Heart left ventricle (tissue), 16 donors: ENCODE measurements around the gene DOCK1. TPM values are rescaled to one million over a fixed set of nuclear protein-coding genes. Genes with fewer than 3 reads are reported as not detected.

ENCODE experiments used
- ATAC-seq, 4 donors: fragments of 200-7000 bp; cut with Tn5 transposase; one replicate each; pipeline ENCODE4 v1.9.1; 2020 to 2022; ENCODE audit warnings: moderate library complexity in 4 of 4, mild to moderate bottlenecking in 3 of 4, moderate number of reproducible peaks in 1 of 4
- DNase-seq, 5 donors: peaks; one replicate each; pipeline ENCODE4 v3.0.0-alpha.2; 2020
- H3K27ac ChIP-seq, 12 donors: fragments of 200-600 bp; sonication (generic) in 4 of 12; one replicate each; pipeline versions ENCODE4 v1.5.0 to v1.8.0; 2016 to 2022; ENCODE audit warnings: mild to moderate bottlenecking in 2 of 12
- H3K27me3 ChIP-seq, 9 donors: fragments of 200-600 bp; sonication (generic) in 2 of 9; one replicate each; pipeline versions ENCODE4 v1.5.1 to v1.8.0; 2016 to 2022; ENCODE audit warnings: mild to moderate bottlenecking in 3 of 9
- H3K36me3 ChIP-seq, 9 donors: fragments of 200-600 bp; sonication (generic) in 2 of 9; one replicate each; pipeline versions ENCODE4 v1.5.0 to v1.8.0; 2018 to 2022; ENCODE audit warnings: mild to moderate bottlenecking in 2 of 9
- H3K4me1 ChIP-seq, 12 donors: fragments of 200-600 bp; sonication (generic) in 4 of 12; one replicate each; pipeline versions ENCODE4 v1.5.0 to v1.8.0; 2016 to 2022; ENCODE audit warnings: mild to moderate bottlenecking in 3 of 12
- H3K4me3 ChIP-seq, 12 donors: fragments of 200-600 bp; sonication (generic) in 4 of 12; one replicate each; pipeline versions ENCODE4 v1.5.0 to v1.8.0; 2017 to 2022; ENCODE audit warnings: mild to moderate bottlenecking in 9 of 12, moderate library complexity in 4 of 12
- H3K9me3 ChIP-seq, 12 donors: fragments of 200-600 bp; sonication (generic) in 4 of 12; one replicate each; pipeline versions ENCODE4 v1.5.0 to v1.8.0; 2016 to 2022; ENCODE audit warnings: mild to moderate bottlenecking in 1 of 12
- CTCF ChIP-seq, 12 donors: fragments of 200-600 bp; sonication (generic) in 4 of 12; IDR thresholded peaks; one replicate each; pipeline versions ENCODE4 v1.5.0 to v1.8.0; 2018 to 2022; ENCODE audit warnings: antibody characterized with exemption in 12 of 12, mild to moderate bottlenecking in 5 of 12
- POLR2A ChIP-seq, 2 donors: fragments of 450-650 bp; IDR thresholded peaks; one replicate each; pipeline ENCODE4 v1.6.1; 2017; ENCODE audit warnings: antibody characterized with exemption in 2 of 2, mild to moderate bottlenecking in 2 of 2, moderate library complexity in 2 of 2
- whole genome bisulfite sequencing, 4 donors: extraction: QIAGEN DNeasy Blood & Tissue Kit in 2 of 4; methylation state at CpG; one replicate each; pipeline versions ENCODE4 v1.1.5 to v1.1.7; 2013 to 2018; 5-methylcytosine and 5-hydroxymethylcytosine counted together
- intact Hi-C, 10 donors: fragments of 100-400 bp; cut with DNase I; formaldehyde crosslinking; loops; one replicate each; pipeline versions ENCODE4 v1.11.1 to v1.14.2; 2022
- polyA plus RNA-seq, 2 donors: library from polyadenylated mRNA; stranded (reverse); fragments of 200-250 nt; gene quantifications; one replicate each; pipeline ENCODE4 v1.2.3, GENCODE V29; 2013
- total RNA-seq, 9 donors: library from RNA; depleted of rRNA in 2 of 9; stranded (reverse); fragments of >200 nt in 2 of 9; fragmentation: NEBNext Ultra II Directional in 3 of 9; extraction: Animal tissue kit (Norgen Biotek cat#: 25700) in 3 of 9; gene quantifications; one replicate each; pipeline versions ENCODE4 v1.1.0 to v1.2.4, GENCODE V29; 2016 to 2023
- donor health status: ischemic (EF 13 %, LVEDD 7.1; RV severe dilation, severe dysfunction).
- donor health status: healthy with polysubstance abuse.
- donor health status: DM: no; HTN: yes; CAD: no.
- donor health status: DM: no; HTN: no; CAD: no.
- donor health status: ischemic (EF 25% LVEDD 6.9; RV normal size, moderate dysfunction).
- donor health status: ischemic (EF 25% LVEDD 5.7; RV mildly dilated, moderate dysfunction).
- donor health status: healthy.
- donor health status: DM: yes; HTN: yes; CAD: no.
- donor health status: ischemic (EF 35%, LVEDD 5.7; RV mildly dilated, moderate dysfunction).
- donor health status: nonischemic (EF 11% LVEDD 7.7; RV severe dilation, severe dysfunction).
- donor health status: DM: yes; HTN: yes; CAD: no.
- donor health status: PGD.
- donor health status: ischemic (EF 29% LVEDD 5.4; RV normal size, mild dysfunction).
- donor health status: nonischemic (EF 23%, LVEDD 6.1; RV moderate dilation, normal function).

Gene DOCK1
- total and polyA plus RNA-seq, 11 donors: 5.0 to 31.6 (median 18.6) TPM

- no peak for TF ChIP-seq POLR2A (IDR thresholded peaks at IDR 0.05)
- no peak for TF ChIP-seq CTCF (IDR thresholded peaks at IDR 0.05)
- no peaks in the 10 kb centered on the region for H3K9me3 ChIP-seq
- peak in 3 of 4 donors; percentile 17 to 44 (median 29) for ATAC-seq
- no peaks in the 10 kb centered on the region for H3K27me3 ChIP-seq
- DNase-seq: no peak
- peaks cover 0 to 22% (median 7%) of the 10 kb centered on the region in 9 donors for H3K36me3 ChIP-seq
- WGBS, 4 donors: 50 to 67% (median 57%) methylated on average over 5 to 7 of the region's 7 CpGs
- intact Hi-C loops: no loop called here
- H3K4me3 ChIP-seq: peak overlapping the region in 8 of 12 donors; percentile 2 to 46 (median 30)
- peaks cover 0 to 58% (median 31%) of the 10 kb centered on the region in 12 donors for H3K4me1 ChIP-seq
- peak overlapping the region in 6 of 12 donors; percentile 9 to 57 (median 35) for H3K27ac ChIP-seq
These were observed 26.3 kb downstream of the DOCK1 start for GRCh38 chr10:126931544-126931943.

DNA sequence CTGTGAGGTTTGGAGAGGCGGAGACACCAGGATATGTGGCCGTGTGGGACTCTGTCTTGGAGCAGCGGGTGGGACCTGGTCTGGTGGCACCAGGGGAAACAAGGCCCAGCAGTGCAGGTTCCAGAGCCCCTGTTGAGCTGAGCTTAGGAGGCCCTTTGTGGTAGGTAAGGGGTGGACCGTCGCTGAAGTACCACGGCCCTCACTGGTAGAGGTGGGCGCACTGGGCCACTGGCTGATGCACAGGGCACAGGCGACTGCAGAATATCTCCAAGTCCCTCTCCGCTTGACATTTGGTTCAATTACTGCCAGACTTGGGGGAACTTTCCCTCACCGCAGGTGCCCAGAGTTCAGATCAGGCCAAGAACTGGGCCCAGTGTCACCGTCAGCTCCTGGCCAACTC, 27.3 kb downstream of the DOCK1 start:
- Histone ChIP-seq H3K9me3 (peaks cover 0 to 6% (median 0%) of the 10 kb centered on the region in 12 donors), H3K4me3 (no peak overlapping the region), H3K27ac (no peak overlapping the region), H3K4me1 (peaks cover 0 to 60% (median 31%) of the 10 kb centered on the region in 12 donors), H3K36me3 (peaks cover 0 to 15% (median 7%) of the 10 kb centered on the region in 9 donors), H3K27me3 (no peaks in the 10 kb centered on the region)
- intact Hi-C loops: no loop called here
- TF ChIP-seq CTCF (IDR thresholded peaks at IDR 0.05): no peak
- TF ChIP-seq POLR2A (IDR thresholded peaks at IDR 0.05): no peak
- no peak for ATAC-seq
- WGBS, 4 donors: 88 to 98% (median 95%) methylated on average over 11 of the region's 11 CpGs
- no peak for DNase-seq

- TF ChIP-seq POLR2A (IDR thresholded peaks at IDR 0.05) (no peak), CTCF (IDR thresholded peaks at IDR 0.05) (no peak)
- ATAC-seq: no peak
- no peak for DNase-seq
- Histone ChIP-seq H3K27ac (no peak overlapping the region), H3K36me3 (peaks cover 0 to 9% (median 4%) of the 10 kb centered on the region in 9 donors), H3K27me3 (no peaks in the 10 kb centered on the region), H3K4me3 (no peak overlapping the region), H3K9me3 (peaks cover 0 to 7% (median 0%) of the 10 kb centered on the region in 12 donors), H3K4me1 (peaks cover 0 to 59% (median 31%) of the 10 kb centered on the region in 12 donors)
- 79 to 89% (median 80%) methylated on average over 4 of the region's 4 CpGs for WGBS, 4 donors
- intact Hi-C loops: no loop called here
These were observed 27.9 kb downstream of the DOCK1 start for GRCh38 chr10:126933116-126933515.

DNA sequence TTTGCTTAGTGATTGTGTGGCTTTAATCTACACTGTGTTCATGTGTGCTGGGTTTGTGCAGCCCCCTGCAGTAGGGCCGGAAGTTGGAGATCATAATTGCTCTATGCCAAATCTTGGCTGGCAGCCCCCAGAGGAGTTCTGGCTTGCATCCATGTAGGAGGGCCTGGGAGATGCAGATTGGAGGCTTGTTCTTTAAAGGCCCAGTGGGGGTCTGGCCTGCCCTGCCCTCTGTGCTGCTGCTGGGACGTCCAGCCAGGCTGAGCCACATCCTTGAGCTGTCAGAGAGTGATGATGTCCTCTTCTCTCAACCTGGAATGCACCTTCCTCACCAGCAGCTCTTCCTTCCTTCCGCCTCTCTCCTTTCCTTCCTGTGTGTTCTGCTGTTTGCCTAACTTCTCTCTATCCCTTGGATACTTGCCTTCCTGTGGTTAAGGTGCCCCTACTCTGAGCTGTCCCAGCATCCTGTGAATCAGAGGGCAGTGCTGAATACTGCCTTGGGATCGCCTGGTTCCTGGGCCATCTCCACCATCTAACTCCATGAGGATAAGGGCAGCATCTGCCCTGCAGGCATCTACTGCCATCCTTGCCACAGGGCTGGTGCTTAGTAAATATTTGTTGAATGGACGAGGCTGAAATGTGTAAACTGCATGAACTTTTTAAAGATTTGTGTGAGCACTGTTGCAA, 30.2 kb downstream of the DOCK1 start:
- Histone ChIP-seq H3K27ac (no peak overlapping the region), H3K27me3 (no peaks in the 10 kb centered on the region), H3K36me3 (no peaks in the 10 kb centered on the region), H3K4me1 (peaks cover 0 to 52% (median 27%) of the 10 kb centered on the region in 12 donors), H3K4me3 (no peak overlapping the region), H3K9me3 (peaks cover 0 to 7% (median 0%) of the 10 kb centered on the region in 12 donors)
- intact Hi-C loops: no loop called here
- TF ChIP-seq CTCF (IDR thresholded peaks at IDR 0.05) (no peak), POLR2A (IDR thresholded peaks at IDR 0.05) (no peak)
- no peak for DNase-seq
- WGBS, 4 donors: 60 to 63% (median 61%) methylated on average over 5 of the region's 5 CpGs
- ATAC-seq: peak in 1 of 4 donors; percentile 36
